ENCODE measurements around the gene MOB2.
A peak's percentile ranks its signal among the peaks of the same experiment; 100 is the strongest.

The MOB2 gene

GRCh38 chr11:1484695-1485503 is 1.7 kb downstream of the MOB2 start:
- DNase-seq (ENCODE audit: low spot score), result peak; percentile 46

- DNase-seq (ENCODE audit: low spot score), result no peak
Observed at GRCh38 chr11:1484061-1484671, 2.4 kb downstream of the MOB2 start.

GRCh38 chr11:1483445-1483961 is 3.1 kb downstream of the MOB2 start:
- DNase-seq (ENCODE audit: low spot score), result no peak

- no peak for DNase-seq (ENCODE audit: low spot score)
Observed at GRCh38 chr11:1482581-1483444, 3.8 kb downstream of the MOB2 start.

GRCh38 chr11:1481861-1482441 is 4.6 kb downstream of the MOB2 start:
- no peak for DNase-seq (ENCODE audit: low spot score)

- DNase-seq (ENCODE audit: low spot score), result no peak
Observed at GRCh38 chr11:1481483-1481825, 5.1 kb downstream of the MOB2 start.

GRCh38 chr11:1480555-1481482 is 5.8 kb downstream of the MOB2 start:
- DNase-seq (ENCODE audit: low spot score), result no peak

- DNase-seq (ENCODE audit: low spot score), result no peak
Observed at GRCh38 chr11:1480191-1480554, 6.4 kb downstream of the MOB2 start.

- DNase-seq (ENCODE audit: low spot score), result no peak
Observed at GRCh38 chr11:1479678-1480118, 6.9 kb downstream of the MOB2 start.

- no peak for DNase-seq (ENCODE audit: low spot score)
Observed at GRCh38 chr11:1479006-1479677, 7.4 kb downstream of the MOB2 start.

GRCh38 chr11:1478544-1478943 is 8.0 kb downstream of the MOB2 start:
- DNase-seq (ENCODE audit: low spot score), result no peak

- no peak for DNase-seq (ENCODE audit: low spot score)
Observed at GRCh38 chr11:1478011-1478410, 8.6 kb downstream of the MOB2 start.

- DNase-seq (ENCODE audit: low spot score), result peak; percentile 24
Observed at GRCh38 chr11:1476940-1477736, 9.4 kb downstream of the MOB2 start.

- no peak for DNase-seq (ENCODE audit: low spot score)
Observed at GRCh38 chr11:1475841-1476240, 10.7 kb downstream of the MOB2 start.

GRCh38 chr11:1473786-1474185 is 12.8 kb downstream of the MOB2 start:
- no peak for DNase-seq (ENCODE audit: low spot score)

- no peak for DNase-seq (ENCODE audit: low spot score)
Observed at GRCh38 chr11:1473011-1473628, 13.5 kb downstream of the MOB2 start.

GRCh38 chr11:1472180-1473005 is 14.2 kb downstream of the MOB2 start:
- no peak for DNase-seq (ENCODE audit: low spot score)

GRCh38 chr11:1471736-1472135 is 14.8 kb downstream of the MOB2 start:
- DNase-seq (ENCODE audit: low spot score), result no peak
